ENCODE data around the gene ARGFX. TPM values are rescaled to one million over a fixed set of nuclear protein-coding genes. Genes with fewer than 3 reads are reported as not detected.

ARGFX gene
- not detected in 2 replicates for total RNA-seq

DNA sequence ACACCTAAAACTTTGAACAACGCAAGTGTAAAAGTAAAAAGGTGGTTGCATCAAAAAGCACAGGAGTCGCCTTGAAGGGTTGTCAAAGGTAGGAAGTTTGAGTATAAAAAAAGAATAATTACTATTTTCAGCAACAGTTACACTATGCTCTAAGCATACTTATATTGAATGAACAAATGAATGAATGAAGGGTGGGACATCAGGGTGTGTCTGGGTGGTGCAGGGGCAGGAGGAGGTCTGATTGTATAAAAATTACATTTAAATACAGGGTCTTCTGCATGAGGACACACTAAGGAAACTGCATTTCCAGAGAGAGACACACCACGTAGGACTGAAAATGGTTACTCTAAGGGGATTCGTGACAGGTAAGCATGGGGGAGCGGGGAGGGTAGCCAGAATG, at the start of gene ARGFX:
ARGFX (plus strand) TSS at position 301 of the 400 bp plus-strand sequence. CDS start 2,765 bp downstream, outside the sequence.

DNA sequence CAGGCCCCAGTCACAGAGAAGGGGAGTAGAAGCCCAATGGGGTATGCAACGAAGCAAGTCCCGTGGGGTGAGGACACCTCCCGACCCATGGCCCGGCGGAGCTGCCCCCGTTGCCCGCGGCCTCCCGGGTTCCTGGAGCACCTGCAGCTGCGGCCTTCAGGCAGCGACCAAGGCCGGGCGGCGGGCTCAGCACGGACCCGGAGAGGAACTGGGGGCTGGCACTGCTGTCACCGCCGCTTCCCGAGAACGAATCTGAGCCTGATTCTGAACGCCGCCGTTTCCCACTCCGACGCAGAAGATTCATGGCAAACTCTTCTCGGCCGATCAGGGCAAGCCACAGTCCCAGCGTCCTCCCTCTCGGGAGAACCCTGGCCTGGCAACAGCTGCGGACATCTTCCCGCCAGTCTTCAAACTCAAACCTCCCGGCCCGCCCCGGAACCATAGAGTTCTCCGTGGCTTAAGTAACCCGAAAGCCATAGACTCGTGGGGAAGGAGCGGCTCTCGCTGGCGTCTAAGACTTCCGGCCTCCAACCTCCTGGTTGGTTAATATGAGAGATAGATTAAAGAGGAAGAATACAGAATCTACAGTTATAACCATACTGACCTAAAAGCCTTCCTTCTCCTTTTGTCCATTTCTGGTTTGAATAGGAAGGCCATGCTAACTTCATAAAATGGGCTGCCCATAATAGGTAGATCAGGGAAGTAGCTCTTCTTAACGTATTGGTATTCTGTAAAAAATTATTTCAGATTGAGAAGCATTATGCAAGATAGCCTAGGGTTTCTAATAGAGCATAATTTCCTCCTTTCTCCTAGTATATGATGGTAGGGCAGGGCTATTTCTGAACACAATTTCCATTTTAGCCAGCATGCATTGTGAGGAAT, 21.9 kb upstream of the ARGFX start, which contains the start of gene POLQ:
POLQ (minus strand) TSS at position 415 of the 882 bp plus-strand sequence; CDS start at position 304, 111 bp downstream.

DNA sequence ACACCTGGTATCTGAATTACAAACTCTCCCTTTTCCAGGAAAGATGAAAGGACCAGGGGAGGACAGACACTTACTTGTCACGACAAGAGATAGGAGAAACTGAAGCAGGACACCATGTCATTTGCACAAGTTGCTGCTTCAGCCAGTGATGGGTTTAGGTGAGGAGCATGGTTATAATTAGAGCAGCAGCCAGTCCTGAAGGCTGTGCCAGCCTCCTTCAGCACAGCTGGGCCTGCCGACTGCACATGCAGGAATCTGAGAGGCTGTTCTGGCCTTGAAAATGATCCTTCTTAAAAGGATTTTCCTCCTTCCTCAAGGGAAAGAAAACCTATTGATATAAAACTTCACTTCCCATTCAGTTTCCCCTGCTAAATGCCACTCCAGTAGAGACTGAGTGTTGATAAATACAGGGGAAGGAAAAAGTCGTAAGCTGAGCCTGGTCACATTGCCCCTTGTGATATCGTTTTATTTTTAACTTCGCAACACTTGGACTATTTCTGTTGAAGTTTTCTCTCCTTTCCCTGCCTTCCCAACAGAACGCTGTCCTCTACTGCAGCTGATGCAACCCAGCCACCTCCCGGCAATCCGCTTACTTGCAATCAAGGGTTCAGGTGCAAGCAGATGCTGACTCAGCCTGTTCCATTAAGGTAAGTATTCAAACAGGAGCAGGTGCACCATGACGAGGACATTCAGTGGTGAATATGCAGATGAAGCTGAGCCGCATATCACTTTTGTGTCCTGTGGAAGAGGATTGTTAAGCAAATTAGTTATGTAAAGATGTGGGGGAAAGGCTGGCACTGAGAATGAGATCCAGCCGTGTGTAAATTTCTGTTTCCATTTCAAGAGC, 25.3 kb downstream of the ARGFX start, which contains the start of gene FBXO40:
FBXO40 (plus strand) TSS at position 524 of the 847 bp plus-strand sequence. CDS start 27,197 bp downstream, outside the sequence.

Other genes starting within 250 kb of the ARGFX start
- 2.5 and 4.5 TPM in 2 replicates for gene POLQ, start 22.0 kb upstream of the ARGFX start, total RNA-seq
- not detected in 2 replicates for gene FBXO40, start 25.4 kb downstream of the ARGFX start, total RNA-seq
- gene HCLS1, start 93.0 kb downstream of the ARGFX start, total RNA-seq: 4.0 and 6.5 TPM in 2 replicates
- gene GOLGB1, start 181.8 kb downstream of the ARGFX start, total RNA-seq: 72.7 and 80.9 TPM in 2 replicates

All from articular chondrocyte of knee joint (primary cell).